ENCODE data around the gene CUL3.

DNA sequence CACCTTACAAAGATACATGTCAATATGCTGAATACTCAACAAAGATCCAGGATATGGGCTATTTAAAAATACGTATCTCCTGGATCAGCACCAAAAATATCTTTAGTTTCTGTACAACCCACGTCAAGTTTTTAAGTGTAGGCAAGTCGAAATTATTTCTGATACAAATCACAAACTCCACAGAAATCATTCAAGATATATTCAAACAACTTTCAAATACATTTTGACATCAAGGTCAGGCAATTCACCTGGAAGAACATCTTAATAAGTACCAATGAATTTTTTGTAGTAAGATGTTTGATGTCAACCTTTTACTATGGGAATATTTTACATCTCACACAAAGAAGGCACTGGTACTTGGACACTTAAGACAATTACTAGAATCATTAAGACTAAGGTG is 86.2 kb downstream of the CUL3 start:
- TF ChIP-seq ZBTB8A (CRISPR knock-in tag; IDR thresholded peaks at IDR 0.05; ENCODE audit: borderline replicate concordance, low read depth) (no peak), MEF2D (CRISPR knock-in tag; IDR thresholded peaks at IDR 0.05) (no peak), RAD21 (CRISPR knock-in tag; IDR thresholded peaks at IDR 0.05) (no peak), ZBTB20 (CRISPR knock-in tag; IDR thresholded peaks at IDR 0.05; ENCODE audit: borderline replicate concordance, low read depth) (no peak), EZH2 (conservative IDR thresholded peaks at IDR 0.05; ENCODE audit: low read depth, low read length) (no peak)
